IMR-90 (cell line): ENCODE data around the gene CPEB3. TPM values are rescaled to one million over a fixed set of nuclear protein-coding genes. Genes with fewer than 3 reads are reported as not detected.

Source experiments
- ATAC-seq: fragments of 200-7000 bp; cut with Tn5 transposase; 2 replicates; pipeline ENCODE4 v1.9.1; 2020; ENCODE audit warnings: low read depth, mild to moderate bottlenecking, moderate library complexity
- BruUV-seq: library from RNA; stranded (reverse); fragments of 400-500 nt; replicated peaks from 2 replicates; lab custom pipeline; 2021; lab: Mats Ljungman, UMichigan
- CTCF ChIA-PET: fragments of 300-600 bp; formaldehyde crosslinking; extraction: SDS; loops from one replicate; lab custom pipeline; 2021; ENCODE audit warnings: antibody characterized with exemption; lab: Yijun Ruan, JAX
- POLR2A ChIA-PET: fragments of 300-600 bp; sonication (Branson Sonifier 250); formaldehyde crosslinking; loops from one replicate; lab custom pipeline; 2022; ENCODE audit warnings: antibody characterized with exemption; ENCODE audit not compliant: unreplicated experiment; lab: Charles Lee
- DNase-seq: peaks from one replicate; pipeline ENCODE4 v3.0.0; 2013
- H2AFZ ChIP-seq: replicated peaks from 2 replicates; pipeline ENCODE3; 2013; ENCODE audit warnings: low read length, mild to moderate bottlenecking; ENCODE audit not compliant: poor library complexity
- H2AK5ac ChIP-seq: 2 replicates; pipeline ENCODE4 v1.6.1; 2013; ENCODE audit warnings: low read depth, low read length, inconsistent platforms
- H2AK9ac ChIP-seq: replicated peaks from 2 replicates; pipeline ENCODE3; 2013; ENCODE audit warnings: mild to moderate bottlenecking, low read depth, low read length, moderate library complexity; ENCODE audit not compliant: poor library complexity
- H2BK120ac ChIP-seq: 2 replicates; pipeline ENCODE4 v1.6.1; 2013; ENCODE audit warnings: low read depth, low read length, inconsistent platforms
- H2BK15ac ChIP-seq: 3 replicates; pipeline ENCODE4 v1.6.1; 2013; ENCODE audit warnings: low read depth, low read length, inconsistent platforms
- H2BK20ac ChIP-seq: 2 replicates; pipeline ENCODE4 v1.6.1; 2013; ENCODE audit warnings: low read depth, mild to moderate bottlenecking, inconsistent platforms, low read length, moderate library complexity
- H2BK5ac ChIP-seq: 2 replicates; pipeline ENCODE4 v1.6.1; 2013; ENCODE audit warnings: mild to moderate bottlenecking, low read depth, low read length, inconsistent platforms; ENCODE audit not compliant: poor library complexity, severe bottlenecking
- H3K14ac ChIP-seq: replicated peaks from 2 replicates; pipeline ENCODE4 v1.6.1; 2013; ENCODE audit warnings: low read depth, low read length, inconsistent platforms
- H3K18ac ChIP-seq: 2 replicates; pipeline ENCODE4 v1.6.1; 2013; ENCODE audit warnings: low read depth, low read length, control low read depth
- H3K23ac ChIP-seq: 2 replicates; pipeline ENCODE4 v1.6.1; 2013; ENCODE audit warnings: low read depth, low read length, inconsistent platforms
- H3K27ac ChIP-seq: 2 replicates; pipeline ENCODE4 v1.5.1; 2013; ENCODE audit warnings: mild to moderate bottlenecking, control low read depth, low read length; ENCODE audit not compliant: insufficient read depth
- H3K27me3 ChIP-seq: 2 replicates; pipeline ENCODE4 v1.6.1; 2013; ENCODE audit warnings: low read length; ENCODE audit not compliant: control insufficient read depth, insufficient read depth
- H3K36me3 ChIP-seq: 2 replicates; pipeline ENCODE4 v1.6.1; 2013; ENCODE audit warnings: low read length, mixed read lengths; ENCODE audit not compliant: control insufficient read depth, insufficient read depth
- H3K4ac ChIP-seq: 2 replicates; pipeline ENCODE4 v1.6.1; 2013; ENCODE audit warnings: low read depth, low read length, inconsistent platforms
- H3K4me1 ChIP-seq: 2 replicates; pipeline ENCODE4 v1.6.1; 2013; ENCODE audit warnings: low read length, mixed read lengths; ENCODE audit not compliant: control insufficient read depth, insufficient read depth
- H3K4me2 ChIP-seq: 2 replicates; pipeline ENCODE4 v1.6.1; 2013; ENCODE audit warnings: low read depth, mild to moderate bottlenecking, control low read depth, low read length, moderate library complexity
- H3K4me3 ChIP-seq: 2 replicates; pipeline ENCODE4 v1.5.1; 2013; ENCODE audit warnings: low read depth, mild to moderate bottlenecking, control low read depth, low read length, moderate library complexity; ENCODE audit not compliant: insufficient read depth
- H3K56ac ChIP-seq: 2 replicates; pipeline ENCODE4 v1.6.1; 2013; ENCODE audit warnings: low read length, inconsistent platforms; ENCODE audit not compliant: insufficient read depth; ENCODE audit errors: extremely low read depth
- H3K79me1 ChIP-seq, 2 experiments: 2 replicates each; pipeline ENCODE4 v1.6.1; 2013; ENCODE audit warnings: low read length in 2 of 2, inconsistent platforms in 1 of 2, low read depth in 1 of 2
- H3K9ac ChIP-seq: 2 replicates; pipeline ENCODE4 v1.6.1; 2013; ENCODE audit warnings: low read depth, low read length, control low read depth
- H3K9me1 ChIP-seq: 2 replicates; pipeline ENCODE4 v1.6.1; 2013; ENCODE audit warnings: low read length, inconsistent platforms; ENCODE audit not compliant: insufficient read depth
- H3K9me3 ChIP-seq: 2 replicates; pipeline ENCODE4 v1.6.1; 2013; ENCODE audit warnings: low read length; ENCODE audit not compliant: control insufficient read depth, insufficient read depth
- H4K20me1 ChIP-seq: 2 replicates; pipeline ENCODE4 v1.6.1; 2013; ENCODE audit warnings: low read length, inconsistent platforms; ENCODE audit not compliant: insufficient read depth
- H4K5ac ChIP-seq: 2 replicates; pipeline ENCODE4 v1.6.1; 2013; ENCODE audit warnings: mild to moderate bottlenecking, low read depth, low read length, control low read depth
- H4K8ac ChIP-seq, 2 experiments: 2 replicates each; pipeline ENCODE4 v1.6.1; 2013; ENCODE audit warnings: low read depth in 2 of 2, low read length in 2 of 2, control low read depth in 1 of 2, inconsistent platforms in 1 of 2
- H4K91ac ChIP-seq: 2 replicates; pipeline ENCODE4 v1.6.1; 2013; ENCODE audit warnings: low read depth, low read length, inconsistent platforms; ENCODE audit not compliant: insufficient read depth
- BHLHE40 ChIP-seq: fragments of 150-350 bp; IDR thresholded peaks from 2 replicates; pipeline ENCODE4 v1.6.1; 2016; ENCODE audit warnings: mild to moderate bottlenecking, low read depth, low read length
- CEBPB ChIP-seq: IDR thresholded peaks from 2 replicates; pipeline ENCODE4 v1.6.1; 2012; ENCODE audit warnings: low read depth, low read length, improper control_type of control experiment
- CHD1 ChIP-seq: IDR thresholded peaks from 2 replicates; pipeline ENCODE4 v1.6.1; 2012; ENCODE audit warnings: low read depth, low read length, improper control_type of control experiment
- ELK1 ChIP-seq: fragments of 150-350 bp; IDR thresholded peaks from 2 replicates; pipeline ENCODE4 v1.6.1; 2016; ENCODE audit warnings: low read depth, mild to moderate bottlenecking, low read length, moderate library complexity, borderline replicate concordance
- FOS ChIP-seq: fragments of 150-350 bp; IDR thresholded peaks from 2 replicates; pipeline ENCODE4 v1.6.1; 2016; ENCODE audit warnings: low read depth, low read length
- MAFK ChIP-seq: IDR thresholded peaks from 2 replicates; pipeline ENCODE4 v1.6.1; 2012; ENCODE audit warnings: low read depth, low read length, improper control_type of control experiment
- MAZ ChIP-seq: IDR thresholded peaks from 2 replicates; pipeline ENCODE4 v1.6.1; 2012; ENCODE audit warnings: low read depth, mild to moderate bottlenecking, low read length, improper control_type of control experiment, moderate library complexity, borderline replicate concordance
- MXI1 ChIP-seq: IDR thresholded peaks from 2 replicates; pipeline ENCODE4 v1.6.1; 2012; ENCODE audit warnings: low read depth, mild to moderate bottlenecking, low read length, moderate library complexity, borderline replicate concordance
- NFE2L2 ChIP-seq: fragments of 150-350 bp; IDR thresholded peaks from 2 replicates; pipeline ENCODE4 v1.6.1; 2016; ENCODE audit warnings: low read depth, mild to moderate bottlenecking, low read length
- POLR2A ChIP-seq: IDR thresholded peaks from 2 replicates; pipeline ENCODE4 v1.6.1; 2012; ENCODE audit warnings: mild to moderate bottlenecking, low read depth, low read length
- RAD21 ChIP-seq: IDR thresholded peaks from 2 replicates; pipeline ENCODE4 v1.6.1; 2012; ENCODE audit warnings: low read length, improper control_type of control experiment
- RCOR1 ChIP-seq: IDR thresholded peaks from 2 replicates; pipeline ENCODE4 v1.6.1; 2012; ENCODE audit warnings: mild to moderate bottlenecking, low read length, improper control_type of control experiment; ENCODE audit not compliant: insufficient replicate concordance
- RFX5 ChIP-seq: IDR thresholded peaks from 2 replicates; pipeline ENCODE4 v1.8.0; 2012; ENCODE audit warnings: low read depth, mild to moderate bottlenecking, low read length, moderate library complexity
- SMC3 ChIP-seq: fragments of 150-350 bp; IDR thresholded peaks from 2 replicates; pipeline ENCODE4 v1.6.1; 2016; ENCODE audit warnings: low read depth, mild to moderate bottlenecking, antibody characterized with exemption, low read length, moderate library complexity
- USF2 ChIP-seq: fragments of 150-350 bp; IDR thresholded peaks from 2 replicates; pipeline ENCODE4 v1.6.1; 2017; ENCODE audit warnings: mild to moderate bottlenecking, antibody characterized with exemption, low read length, low read depth
- dilution Hi-C: fragments of 300-500 bp; cut with HindIII; formaldehyde crosslinking; loops from one replicate; pipeline ENCODE4 v1.14.3; 2018; ENCODE audit warnings: low sequenced_read_pairs; ENCODE audit not compliant: unreplicated experiment
- in situ Hi-C: fragments of 300-500 bp; cut with MboI; formaldehyde crosslinking; loops from 3 replicates; pipeline ENCODE4 v1.14.3; 2019; ENCODE audit warnings: low sequenced_read_pairs, inconsistent platforms, mixed read lengths
- intact Hi-C: fragments of 100-400 bp; cut with micrococcal nuclease; formaldehyde crosslinking; loops from 2 replicates; pipeline ENCODE4 v1.10.0; 2022
- polyA plus RNA-seq, 3 experiments: library from polyadenylated mRNA; depleted of rRNA; stranded (reverse); fragments of >200 nt; gene quantifications; 2 replicates each; pipeline ENCODE4 v1.2.3, GENCODE V29; 2012; ENCODE audit warnings: low replicate concordance in 1 of 3
- total RNA-seq: library from RNA; depleted of rRNA; stranded (reverse); fragments of >200 nt; gene quantifications from 2 replicates; pipeline ENCODE4 v1.2.3, GENCODE V29; 2012
- TF ChIP-seq, protein P1 (sequence below): conservative IDR thresholded peaks from 2 replicates; pipeline ENCODE4 v1.5.1; 2012; ENCODE audit warnings: mild to moderate bottlenecking, low read depth, low read length, improper control_type of control experiment

Gene CPEB3
- total and polyA plus RNA-seq, 2 of the 4 experiments (the other 2 are of a cell fraction): 0.18 to 0.36 TPM

DNA sequence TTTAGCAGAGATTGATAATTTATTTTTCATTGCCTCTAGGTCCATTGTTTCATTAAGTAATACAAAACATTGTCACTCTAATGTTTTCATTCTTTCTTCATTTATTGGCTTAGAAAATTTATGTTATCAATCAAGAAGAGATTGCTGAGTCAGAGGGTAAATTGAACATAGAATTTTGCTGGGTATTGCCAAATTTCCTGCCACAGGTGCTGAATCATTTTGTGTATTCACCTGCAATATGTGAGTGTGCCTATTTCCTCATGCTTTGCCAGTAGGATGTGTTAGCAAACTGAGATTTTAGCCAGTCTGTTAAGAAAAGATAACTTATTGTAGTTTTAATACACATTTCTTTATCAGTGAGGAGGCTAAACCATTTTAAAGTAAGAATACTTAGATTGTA lies 38.1 kb upstream of the CPEB3 start:
- no peak overlapping the region for H3K14ac ChIP-seq
- no peak overlapping the region for H4K91ac ChIP-seq
- H3K23ac ChIP-seq: no peak overlapping the region
- H3K79me1 ChIP-seq: peaks cover 22 to 52% of the 10 kb centered on the region in 2 experiments
- peaks cover 2% of the 10 kb centered on the region; the same call in 1 of the 2 replicates for H3K4me1 ChIP-seq
- H2AK5ac ChIP-seq: no peak overlapping the region
- dilution Hi-C loops (no loop called here), in situ Hi-C loops (no loop called here), intact Hi-C loops (no loop called here)
- H4K20me1 ChIP-seq: peaks cover 13% of the 10 kb centered on the region
- H2BK5ac ChIP-seq: no peak overlapping the region
- CTCF ChIA-PET: no interaction called here
- DNase-seq: no peak
- TF ChIP-seq MXI1 (no peak), SMC3 (no peak), USF2 (no peak), BHLHE40 (no peak), RFX5 (no peak), FOS (no peak), CHD1 (no peak), CEBPB (no peak), RAD21 (no peak), MAFK (no peak), ELK1 (no peak), RCOR1 (no peak), NFE2L2 (no peak), POLR2A (no peak), MAZ (no peak)
- TF ChIP-seq, protein P1, sequence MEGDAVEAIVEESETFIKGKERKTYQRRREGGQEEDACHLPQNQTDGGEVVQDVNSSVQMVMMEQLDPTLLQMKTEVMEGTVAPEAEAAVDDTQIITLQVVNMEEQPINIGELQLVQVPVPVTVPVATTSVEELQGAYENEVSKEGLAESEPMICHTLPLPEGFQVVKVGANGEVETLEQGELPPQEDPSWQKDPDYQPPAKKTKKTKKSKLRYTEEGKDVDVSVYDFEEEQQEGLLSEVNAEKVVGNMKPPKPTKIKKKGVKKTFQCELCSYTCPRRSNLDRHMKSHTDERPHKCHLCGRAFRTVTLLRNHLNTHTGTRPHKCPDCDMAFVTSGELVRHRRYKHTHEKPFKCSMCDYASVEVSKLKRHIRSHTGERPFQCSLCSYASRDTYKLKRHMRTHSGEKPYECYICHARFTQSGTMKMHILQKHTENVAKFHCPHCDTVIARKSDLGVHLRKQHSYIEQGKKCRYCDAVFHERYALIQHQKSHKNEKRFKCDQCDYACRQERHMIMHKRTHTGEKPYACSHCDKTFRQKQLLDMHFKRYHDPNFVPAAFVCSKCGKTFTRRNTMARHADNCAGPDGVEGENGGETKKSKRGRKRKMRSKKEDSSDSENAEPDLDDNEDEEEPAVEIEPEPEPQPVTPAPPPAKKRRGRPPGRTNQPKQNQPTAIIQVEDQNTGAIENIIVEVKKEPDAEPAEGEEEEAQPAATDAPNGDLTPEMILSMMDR: no peak
- H3K9me3 ChIP-seq: no peaks in the 10 kb centered on the region
- ATAC-seq: no peak
- H3K4me2 ChIP-seq: no peak overlapping the region
- no peak overlapping the region for H3K56ac ChIP-seq
- BruUV-seq: no TSS peak
- no peak overlapping the region for H2BK120ac ChIP-seq
- H3K4me3 ChIP-seq: no peak overlapping the region
- H3K18ac ChIP-seq: no peak overlapping the region
- no peak overlapping the region for H4K8ac ChIP-seq
- H3K4ac ChIP-seq: no peak overlapping the region
- no peak overlapping the region for H2BK15ac ChIP-seq
- H3K9me1 ChIP-seq: 0 out of 2 replicates have a peak, but pooled peaks cover 2% of the 10 kb centered on the region
- no peaks in the 10 kb centered on the region for H3K27me3 ChIP-seq
- H3K36me3 ChIP-seq: no peaks in the 10 kb centered on the region
- no peak overlapping the region for H3K9ac ChIP-seq
- POLR2A ChIA-PET: no interaction called here
- no peak overlapping the region for H2AFZ ChIP-seq
- H3K27ac ChIP-seq: no peak overlapping the region
- no peak overlapping the region for H2BK20ac ChIP-seq
- no peak overlapping the region for H2AK9ac ChIP-seq
- H4K5ac ChIP-seq: no peak overlapping the region
